H9 (cell line): ENCODE measurements around the gene WDR5B. TPM values are rescaled to one million over a fixed set of nuclear protein-coding genes. Genes with fewer than 3 reads are reported as not detected.

Experiments
- DNase-seq: peaks from one replicate; pipeline ENCODE4 v3.0.0-alpha.2; 2017
- H2AFZ ChIP-seq: one replicate; pipeline ENCODE4 v1.6.1; 2013; ENCODE audit warnings: mild to moderate bottlenecking, low read length, control low read depth, moderate library complexity
- H2AK5ac ChIP-seq: 2 replicates; pipeline ENCODE4 v1.6.1; 2013; ENCODE audit warnings: low read length, control low read depth, mixed read lengths; ENCODE audit not compliant: insufficient read length
- H2BK120ac ChIP-seq: one replicate; pipeline ENCODE4 v1.6.1; 2013; ENCODE audit warnings: low read depth, mild to moderate bottlenecking, low read length, control low read depth, inconsistent platforms; ENCODE audit not compliant: poor library complexity, severe bottlenecking
- H2BK12ac ChIP-seq: 2 replicates; pipeline ENCODE4 v1.6.1; 2013; ENCODE audit warnings: low read length, control low read depth, mixed read lengths, low read depth; ENCODE audit not compliant: insufficient read length
- H2BK15ac ChIP-seq: 2 replicates; pipeline ENCODE4 v1.6.1; 2013; ENCODE audit warnings: low read depth, low read length, control low read depth
- H2BK20ac ChIP-seq: one replicate; pipeline ENCODE4 v1.6.1; 2013; ENCODE audit warnings: low read depth, mild to moderate bottlenecking, low read length, control low read depth, inconsistent platforms; ENCODE audit not compliant: poor library complexity, severe bottlenecking
- H2BK5ac ChIP-seq: 2 replicates; pipeline ENCODE4 v1.6.1; 2013; ENCODE audit warnings: low read length, control low read depth, mixed read lengths; ENCODE audit not compliant: insufficient read length
- H3K14ac ChIP-seq: 2 replicates; pipeline ENCODE4 v1.6.1; 2013; ENCODE audit warnings: low read length, control low read depth; ENCODE audit not compliant: insufficient read depth
- H3K18ac ChIP-seq: 2 replicates; pipeline ENCODE4 v1.6.1; 2013; ENCODE audit warnings: low read depth, mild to moderate bottlenecking, mixed read lengths, low read length, control low read depth; ENCODE audit not compliant: insufficient read length
- H3K23ac ChIP-seq: 2 replicates; pipeline ENCODE4 v1.6.1; 2013; ENCODE audit warnings: low read length, control low read depth, mixed read lengths, low read depth; ENCODE audit not compliant: insufficient read length
- H3K23me2 ChIP-seq: 2 replicates; pipeline ENCODE4 v1.6.1; 2013; ENCODE audit warnings: low read depth, mild to moderate bottlenecking, mixed read lengths, low read length, control low read depth; ENCODE audit not compliant: insufficient read length, poor library complexity, severe bottlenecking
- H3K27ac ChIP-seq: 2 replicates; pipeline ENCODE4 v1.5.1; 2013; ENCODE audit warnings: low read length, control low read depth, mixed read lengths, low read depth; ENCODE audit not compliant: insufficient read length
- H3K27me3 ChIP-seq: 2 replicates; pipeline ENCODE4 v1.6.1; 2013; ENCODE audit warnings: low read length, control low read depth, inconsistent platforms; ENCODE audit not compliant: insufficient read depth
- H3K4ac ChIP-seq: 2 replicates; pipeline ENCODE4 v1.6.1; 2013; ENCODE audit warnings: low read depth, mild to moderate bottlenecking, control low read depth, inconsistent platforms, low read length, moderate library complexity
- H3K4me1 ChIP-seq: 2 replicates; pipeline ENCODE4 v1.6.1; 2013; ENCODE audit warnings: low read length, control low read depth, inconsistent platforms; ENCODE audit not compliant: insufficient read depth
- H3K4me2 ChIP-seq: 2 replicates; pipeline ENCODE4 v1.6.1; 2013; ENCODE audit warnings: low read length, control low read depth, mixed read lengths; ENCODE audit not compliant: insufficient read length, insufficient read depth
- H3K56ac ChIP-seq: 2 replicates; pipeline ENCODE4 v1.6.1; 2013; ENCODE audit warnings: low read depth, mild to moderate bottlenecking, mixed read lengths, low read length, control low read depth; ENCODE audit not compliant: insufficient read length
- H3K79me1 ChIP-seq: 2 replicates; pipeline ENCODE4 v1.6.1; 2013; ENCODE audit warnings: low read depth, mild to moderate bottlenecking, moderate library complexity, low read length, control low read depth, inconsistent platforms; ENCODE audit not compliant: insufficient read depth, poor library complexity, severe bottlenecking
- H3K79me2 ChIP-seq: 2 replicates; pipeline ENCODE4 v1.6.1; 2013; ENCODE audit warnings: low read length, control low read depth, inconsistent platforms; ENCODE audit not compliant: insufficient read depth
- H3K9ac ChIP-seq: 2 replicates; pipeline ENCODE4 v1.6.1; 2013; ENCODE audit warnings: low read length, control low read depth, mixed read lengths; ENCODE audit not compliant: insufficient read length; ENCODE audit errors: extremely low read depth
- H3K9me3 ChIP-seq: one replicate; pipeline ENCODE4 v1.6.1; 2013; ENCODE audit warnings: low read depth, low read length, inconsistent platforms; ENCODE audit not compliant: control insufficient read depth
- H3T11ph ChIP-seq: one replicate; pipeline ENCODE4 v1.6.1; 2013; ENCODE audit warnings: mild to moderate bottlenecking, low read length, control low read depth, inconsistent platforms
- H4K20me1 ChIP-seq: one replicate; pipeline ENCODE4 v1.6.1; 2013; ENCODE audit not compliant: control insufficient read depth, insufficient read length, insufficient read depth
- H4K5ac ChIP-seq: 2 replicates; pipeline ENCODE4 v1.6.1; 2013; ENCODE audit warnings: low read depth, mild to moderate bottlenecking, mixed read lengths, low read length, control low read depth; ENCODE audit not compliant: insufficient read length
- H4K8ac ChIP-seq: replicated peaks from 2 replicates; pipeline ENCODE4 v1.6.1; 2013; ENCODE audit warnings: low read length, control low read depth, mixed read lengths, low read depth; ENCODE audit not compliant: insufficient read length
- H4K91ac ChIP-seq: 2 replicates; pipeline ENCODE4 v1.6.1; 2013; ENCODE audit warnings: low read depth, mild to moderate bottlenecking, moderate library complexity, mixed read lengths, low read length, control low read depth; ENCODE audit not compliant: insufficient read length
- H3K27ac Mint-ChIP-seq, 3 experiments: 2 replicates in 2 of 3; 3 replicates in 1 of 3; pipeline ENCODE4 v1.8.0; 2020 to 2021; ENCODE audit warnings: mixed read lengths in 3 of 3, mild to moderate bottlenecking in 1 of 3, moderate library complexity in 1 of 3
- H3K27me3 Mint-ChIP-seq: 2 replicates; pipeline ENCODE4 v1.8.0; 2021; ENCODE audit warnings: low read depth, mild to moderate bottlenecking, moderate library complexity, mixed read lengths
- H3K36me3 Mint-ChIP-seq, 3 experiments: 2 replicates in 2 of 3; 3 replicates in 1 of 3; pipeline ENCODE4 v1.8.0; 2020 to 2021; ENCODE audit warnings: low read depth in 3 of 3, mixed read lengths in 3 of 3; ENCODE audit not compliant: insufficient read depth in 1 of 3
- H3K4me1 Mint-ChIP-seq, 2 experiments: 2 replicates each; pipeline ENCODE4 v1.8.0; 2020; ENCODE audit warnings: mixed read lengths in 2 of 2
- H3K4me3 Mint-ChIP-seq, 2 experiments: 2 replicates in 1 of 2; 3 replicates in 1 of 2; pipeline ENCODE4 v1.8.0; 2020 to 2021; ENCODE audit warnings: mild to moderate bottlenecking in 2 of 2, mixed read lengths in 2 of 2, moderate library complexity in 1 of 2
- H3K9me3 Mint-ChIP-seq, 2 experiments: 2 replicates in 1 of 2; 3 replicates in 1 of 2; pipeline ENCODE4 v1.8.0; 2020; ENCODE audit warnings: mild to moderate bottlenecking in 2 of 2, mixed read lengths in 2 of 2, moderate library complexity in 1 of 2
- WGBS: extraction: QIAGEN DNeasy Blood & Tissue Kit; methylation state at CpG from one replicate; pipeline ENCODE4 v1.1.7; 2013; ENCODE audit warnings: missing lambda C conversion rate, low lambda C conversion rate, mixed read lengths; ENCODE audit not compliant: insufficient read length; ENCODE audit errors: extremely low coverage; 5-methylcytosine and 5-hydroxymethylcytosine counted together
- total RNA-seq: library from RNA; stranded (reverse); gene quantifications from 2 replicates; pipeline ENCODE4 v1.2.1, GENCODE V29; 2021
- TF ChIP-seq, protein P1 (sequence below): fragments of 200-600 bp; sonication (generic); conservative IDR thresholded peaks from 3 replicates; pipeline ENCODE4 v1.8.0; 2021; ENCODE audit warnings: antibody characterized with exemption, mild to moderate bottlenecking

WDR5B gene
- total RNA-seq, 1 experiment from 2014 or later = 3.7 TPM

DNA sequence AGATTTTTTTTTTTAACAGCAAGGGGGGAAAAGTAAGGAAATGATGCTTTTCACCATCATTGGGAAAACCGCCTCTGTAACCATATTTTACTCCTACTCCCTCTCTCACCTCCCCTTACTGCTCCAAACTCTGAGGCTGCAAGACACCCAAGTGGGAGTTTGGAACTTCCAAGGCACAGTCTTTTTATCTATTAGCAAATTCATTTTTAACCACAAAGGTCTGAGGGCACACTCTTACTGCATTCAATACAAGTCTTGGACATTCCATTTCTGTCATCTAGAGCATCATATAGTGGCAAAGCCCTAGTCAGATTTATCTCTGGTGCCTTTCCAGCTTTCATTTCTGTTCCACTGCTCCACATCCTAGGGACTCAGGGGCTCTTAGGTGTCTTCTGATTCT is 18.7 kb downstream of the WDR5B start:
- Histone ChIP-seq H2AFZ (no peak overlapping the region), H3K4ac (no peak overlapping the region), H4K91ac (no peak overlapping the region), H2BK15ac (no peak overlapping the region), H3K27ac (no peak overlapping the region), H3K9ac (no peak overlapping the region), H2BK12ac (no peak overlapping the region), H3K27me3 (no peaks in the 10 kb centered on the region), H3T11ph (no peak overlapping the region), H3K79me1 (no peaks in the 10 kb centered on the region), H2BK120ac (no peak overlapping the region), H3K23ac (no peak overlapping the region), H3K9me3 (no peaks in the 10 kb centered on the region), H3K56ac (no peak overlapping the region), H2AK5ac (no peak overlapping the region), H3K18ac (no peak overlapping the region), H3K23me2 (no peaks in the 10 kb centered on the region), H3K79me2 (no peaks in the 10 kb centered on the region), H4K8ac (no peak overlapping the region), H3K14ac (no peak overlapping the region), H2BK20ac (no peak overlapping the region), H3K4me1 (no peaks in the 10 kb centered on the region), H3K4me2 (no peak overlapping the region), H4K20me1 (no peaks in the 10 kb centered on the region), H2BK5ac (no peak overlapping the region), H4K5ac (no peak overlapping the region)
- TF ChIP-seq, protein P1, sequence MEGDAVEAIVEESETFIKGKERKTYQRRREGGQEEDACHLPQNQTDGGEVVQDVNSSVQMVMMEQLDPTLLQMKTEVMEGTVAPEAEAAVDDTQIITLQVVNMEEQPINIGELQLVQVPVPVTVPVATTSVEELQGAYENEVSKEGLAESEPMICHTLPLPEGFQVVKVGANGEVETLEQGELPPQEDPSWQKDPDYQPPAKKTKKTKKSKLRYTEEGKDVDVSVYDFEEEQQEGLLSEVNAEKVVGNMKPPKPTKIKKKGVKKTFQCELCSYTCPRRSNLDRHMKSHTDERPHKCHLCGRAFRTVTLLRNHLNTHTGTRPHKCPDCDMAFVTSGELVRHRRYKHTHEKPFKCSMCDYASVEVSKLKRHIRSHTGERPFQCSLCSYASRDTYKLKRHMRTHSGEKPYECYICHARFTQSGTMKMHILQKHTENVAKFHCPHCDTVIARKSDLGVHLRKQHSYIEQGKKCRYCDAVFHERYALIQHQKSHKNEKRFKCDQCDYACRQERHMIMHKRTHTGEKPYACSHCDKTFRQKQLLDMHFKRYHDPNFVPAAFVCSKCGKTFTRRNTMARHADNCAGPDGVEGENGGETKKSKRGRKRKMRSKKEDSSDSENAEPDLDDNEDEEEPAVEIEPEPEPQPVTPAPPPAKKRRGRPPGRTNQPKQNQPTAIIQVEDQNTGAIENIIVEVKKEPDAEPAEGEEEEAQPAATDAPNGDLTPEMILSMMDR = no peak
- H3K4me3 Mint-ChIP-seq = no peak overlapping the region
- H3K27ac Mint-ChIP-seq = no peak overlapping the region
- peaks cover 0 to 8% of the 10 kb centered on the region in 2 experiments; a peak in 2 of 4 replicates for H3K4me1 Mint-ChIP-seq
- H3K36me3 Mint-ChIP-seq = peaks cover 0 to 10% (median 7%) of the 10 kb centered on the region in 3 experiments; a peak in 4 of 7 replicates
- no peak for DNase-seq
- WGBS = no CpG with 5 or more reads among the region's 1 CpG
- no peaks in the 10 kb centered on the region for H3K9me3 Mint-ChIP-seq
- no peaks in the 10 kb centered on the region for H3K27me3 Mint-ChIP-seq
